Activated T-cell treated with anti-CD3 and anti-CD28 coated beads, Interleukin-2, amount 50 U/mL, for 72 hours (primary cell): Measurements from ENCODE around the gene PTBP1. TPM values are rescaled to one million over a fixed set of nuclear protein-coding genes. Genes with fewer than 3 reads are reported as not detected.
A peak's percentile ranks its signal among the peaks of the same experiment; 100 is the strongest.

Experiments
- ATAC-seq, 2 donors: fragments of 150-1000 bp; cut with Tn5 transposase; replicated peaks in 1 of 2; 2 replicates each; pipeline ENCODE4 v1.10.0; 2021; ENCODE audit warnings: moderate library complexity in 2 of 2, mild to moderate bottlenecking in 1 of 2
- DNase-seq, 2 donors: peaks; one replicate each; pipeline ENCODE4 v3.0.0; 2021 to 2022; ENCODE audit warnings: mixed read lengths in 1 of 2
- H3K27ac Mint-ChIP-seq: one replicate; pipeline ENCODE4 v1.8.0; 2022; ENCODE audit warnings: mild to moderate bottlenecking, moderate library complexity, mixed read lengths
- H3K27me3 Mint-ChIP-seq: one replicate; pipeline ENCODE4 v1.8.0; 2022; ENCODE audit warnings: low read depth, mixed read lengths
- H3K36me3 Mint-ChIP-seq, 2 donors: one replicate each; pipeline ENCODE4 v1.8.0; 2022; ENCODE audit warnings: mixed read lengths in 2 of 2, mild to moderate bottlenecking in 1 of 2; ENCODE audit not compliant: insufficient read depth in 2 of 2
- H3K4me1 Mint-ChIP-seq: one replicate; pipeline ENCODE4 v1.8.0; 2022; ENCODE audit warnings: low read depth, mixed read lengths
- H3K4me3 Mint-ChIP-seq, 2 donors: one replicate each; pipeline ENCODE4 v1.8.0; 2022; ENCODE audit warnings: mild to moderate bottlenecking in 2 of 2, mixed read lengths in 2 of 2, moderate library complexity in 2 of 2
- H3K9me3 Mint-ChIP-seq, 2 donors: one replicate each; pipeline ENCODE4 v1.8.0; 2022; ENCODE audit warnings: mixed read lengths in 2 of 2
- total RNA-seq, 2 donors: library from RNA; stranded (reverse); gene quantifications; one replicate each; pipeline ENCODE4 v1.2.3, GENCODE V29; 2022

PTBP1 gene
- total RNA-seq, 2 donors from 2014 or later = 515 to 611 TPM

GRCh38 chr19:795691-796581 is 1.3 kb upstream of the PTBP1 start:
- ATAC-seq (no peak), DNase-seq (no peak)
- H3K4me1 Mint-ChIP-seq = peaks cover 25% of the 10 kb centered on the region
- H3K36me3 Mint-ChIP-seq = peaks cover 14 to 18% of the 10 kb centered on the region in 2 donors
- no peaks in the 10 kb centered on the region for H3K9me3 Mint-ChIP-seq
- peak overlapping the region; percentile 93 to 97 for H3K4me3 Mint-ChIP-seq
- no peak overlapping the region for H3K27ac Mint-ChIP-seq
- H3K27me3 Mint-ChIP-seq = no peaks in the 10 kb centered on the region

DNA sequence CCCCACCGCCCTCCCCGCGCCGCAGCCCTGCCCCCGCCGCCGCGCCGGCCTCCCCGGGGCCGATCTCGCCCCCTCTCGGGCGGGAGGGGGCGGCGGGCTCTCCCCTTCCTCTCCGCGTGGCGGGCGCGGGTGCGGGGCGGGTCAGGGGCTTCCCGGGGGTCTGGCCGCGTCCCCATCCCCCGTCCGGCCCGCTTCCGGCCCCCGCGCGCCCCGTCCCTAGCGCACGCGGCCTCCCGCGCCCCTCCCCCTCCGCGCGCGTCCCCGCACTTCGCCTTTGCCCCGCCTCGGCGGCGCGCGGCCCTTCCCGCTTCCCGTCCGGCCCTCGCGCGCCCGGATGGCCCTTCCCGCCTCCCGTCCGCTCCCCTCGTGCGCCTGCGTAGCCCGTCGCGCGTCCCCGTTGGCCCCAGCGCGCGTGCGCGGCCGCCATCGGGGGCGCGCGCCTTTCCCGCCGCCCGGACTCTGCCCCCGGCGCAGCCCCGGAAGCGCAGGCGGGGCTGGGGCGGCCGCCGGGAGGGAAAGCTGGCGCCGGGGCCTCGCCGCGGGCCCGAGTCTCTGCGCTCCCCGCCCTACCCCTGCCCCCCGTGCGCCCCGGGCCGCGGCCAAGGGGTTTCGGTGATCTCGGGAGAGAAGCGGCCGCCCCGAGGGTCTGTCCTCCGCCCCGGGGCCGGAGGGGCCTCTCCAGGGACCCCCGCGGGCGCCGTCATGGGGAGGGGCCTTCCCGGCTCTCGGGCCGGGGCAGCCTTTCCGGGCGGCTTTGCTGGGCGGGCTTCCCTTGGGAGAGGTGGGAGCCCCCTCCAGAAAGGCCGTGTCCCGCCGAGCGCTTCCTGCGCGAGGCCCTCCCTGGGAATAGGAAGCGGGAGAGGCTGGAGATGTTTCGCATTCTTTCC is 519 bp downstream of the PTBP1 start:
- Mint-ChIP-seq H3K27ac (peak overlapping the region; percentile 82), H3K4me1 (peaks cover 43% of the 10 kb centered on the region), H3K9me3 (no peaks in the 10 kb centered on the region), H3K36me3 (peaks cover 14 to 28% of the 10 kb centered on the region in 2 donors), H3K27me3 (no peaks in the 10 kb centered on the region), H3K4me3 (peak overlapping the region; percentile 91 to 95)
- ATAC-seq (peak; percentile 42 to 45), DNase-seq (peak; percentile 91 to 95)

DNA sequence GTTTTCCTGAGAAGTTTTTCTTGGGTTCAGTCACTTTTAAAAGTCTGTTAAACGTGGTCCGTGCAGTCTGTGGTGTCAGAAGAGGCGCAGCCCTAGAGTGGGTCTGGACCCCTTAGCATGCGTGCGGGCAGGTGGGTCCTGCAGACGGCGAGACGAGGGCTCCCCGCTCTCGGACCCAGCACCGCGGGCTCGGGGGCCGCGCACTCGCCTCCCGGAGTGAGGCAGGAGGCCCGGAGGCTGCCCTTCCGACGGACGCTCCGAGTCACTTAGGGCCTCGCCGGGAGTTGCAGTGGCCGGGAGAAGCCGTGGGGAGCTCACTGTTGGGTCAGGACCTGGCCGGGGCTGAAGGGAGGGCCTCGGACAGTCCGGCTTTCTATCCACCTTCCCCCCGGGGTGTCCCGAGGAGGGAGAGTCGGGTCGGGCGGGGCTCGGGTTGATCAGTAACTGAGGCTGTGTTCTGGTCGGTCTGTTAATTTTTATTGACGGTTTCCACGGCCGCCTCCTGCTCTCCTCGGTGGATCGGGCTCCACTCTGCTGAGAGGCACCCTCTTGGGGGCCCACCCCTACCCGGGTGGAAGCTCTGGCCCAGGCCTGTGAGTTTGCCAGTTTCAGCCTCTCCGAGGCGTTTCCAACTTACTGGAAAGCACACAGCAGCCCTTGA is 1.3 kb downstream of the PTBP1 start:
- Mint-ChIP-seq H3K36me3 (peaks cover 14 to 32% of the 10 kb centered on the region in 2 donors), H3K9me3 (no peaks in the 10 kb centered on the region), H3K4me3 (peak overlapping the region; percentile 91 to 95), H3K27me3 (no peaks in the 10 kb centered on the region), H3K27ac (peak overlapping the region; percentile 97), H3K4me1 (peaks cover 44% of the 10 kb centered on the region)
- ATAC-seq (no peak), DNase-seq (peak; percentile 21 to 27)

GRCh38 chr19:799076-799881 is 2.0 kb downstream of the PTBP1 start:
- Mint-ChIP-seq H3K36me3 (peaks cover 14 to 35% of the 10 kb centered on the region in 2 donors), H3K9me3 (no peaks in the 10 kb centered on the region), H3K4me3 (peak overlapping the region; percentile 91 to 95), H3K4me1 (peaks cover 44% of the 10 kb centered on the region), H3K27me3 (no peaks in the 10 kb centered on the region), H3K27ac (peak overlapping the region; percentile 97)
- no peak for ATAC-seq
- no peak for DNase-seq

- Mint-ChIP-seq H3K36me3 (peaks cover 17 to 40% of the 10 kb centered on the region in 2 donors), H3K4me1 (peaks cover 44% of the 10 kb centered on the region), H3K4me3 (peak overlapping the region; percentile 91 to 95), H3K9me3 (no peaks in the 10 kb centered on the region), H3K27ac (peak overlapping the region; percentile 97), H3K27me3 (no peaks in the 10 kb centered on the region)
- DNase-seq (no peak), ATAC-seq (no peak)
These were observed 3.2 kb downstream of the PTBP1 start for GRCh38 chr19:800360-801029.

- H3K27ac Mint-ChIP-seq = peak overlapping the region; percentile 87
- peaks cover 44% of the 10 kb centered on the region for H3K4me1 Mint-ChIP-seq
- DNase-seq (no peak), ATAC-seq (no peak)
- peaks cover 17 to 42% of the 10 kb centered on the region in 2 donors for H3K36me3 Mint-ChIP-seq
- peak overlapping the region; percentile 89 to 91 for H3K4me3 Mint-ChIP-seq
- H3K27me3 Mint-ChIP-seq = no peaks in the 10 kb centered on the region
- no peaks in the 10 kb centered on the region for H3K9me3 Mint-ChIP-seq
These were observed 4.0 kb downstream of the PTBP1 start for GRCh38 chr19:801030-801860.

DNA sequence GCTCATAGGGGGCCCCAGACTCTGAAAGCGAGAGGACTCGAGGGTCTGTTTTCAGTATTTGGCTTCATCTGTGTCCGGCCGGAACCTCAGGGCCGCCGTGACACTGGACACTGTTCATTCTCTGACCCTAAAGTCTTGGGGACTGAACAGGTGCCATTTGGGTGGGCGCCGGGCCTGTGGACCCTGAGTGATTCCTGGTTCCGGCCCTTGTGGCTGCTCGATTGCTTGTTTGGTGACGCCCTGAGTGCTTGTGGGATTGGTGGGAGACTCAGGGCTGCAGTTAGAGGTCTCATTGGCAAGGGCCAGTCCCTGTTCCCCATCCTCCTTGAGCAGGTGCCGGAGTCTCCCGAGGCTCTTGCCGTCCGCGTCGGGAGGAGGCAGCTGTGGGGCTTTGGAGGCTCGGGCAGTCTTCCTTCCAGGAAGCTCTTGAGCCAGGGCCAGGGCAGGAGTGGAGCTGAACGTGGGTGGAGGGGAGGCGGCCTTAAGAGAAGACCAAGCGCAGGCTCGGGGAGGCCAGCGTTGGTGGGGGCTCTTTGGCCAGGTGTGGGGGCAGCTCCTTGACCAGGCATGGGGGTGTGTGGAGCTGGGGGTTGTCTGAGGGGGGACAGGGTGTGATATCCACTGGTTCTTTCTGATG is 4.7 kb downstream of the PTBP1 start:
- H3K4me1 Mint-ChIP-seq = peaks cover 39% of the 10 kb centered on the region
- H3K36me3 Mint-ChIP-seq = peaks cover 17 to 47% of the 10 kb centered on the region in 2 donors
- H3K27ac Mint-ChIP-seq = peak overlapping the region; percentile 84
- ATAC-seq = no peak
- H3K27me3 Mint-ChIP-seq = no peaks in the 10 kb centered on the region
- H3K4me3 Mint-ChIP-seq = peak overlapping the region; percentile 89 to 91
- no peaks in the 10 kb centered on the region for H3K9me3 Mint-ChIP-seq
- DNase-seq = no peak

- no peaks in the 10 kb centered on the region for H3K27me3 Mint-ChIP-seq
- H3K27ac Mint-ChIP-seq = peak overlapping the region; percentile 84
- no peaks in the 10 kb centered on the region for H3K9me3 Mint-ChIP-seq
- DNase-seq (no peak), ATAC-seq (no peak)
- peaks cover 44% of the 10 kb centered on the region for H3K4me1 Mint-ChIP-seq
- H3K36me3 Mint-ChIP-seq = peaks cover 22 to 51% of the 10 kb centered on the region in 2 donors
- peak overlapping the region; percentile 49 to 63 for H3K4me3 Mint-ChIP-seq
These were observed 5.3 kb downstream of the PTBP1 start for GRCh38 chr19:802498-803098.

GRCh38 chr19:803099-803561 is 5.9 kb downstream of the PTBP1 start:
- no peaks in the 10 kb centered on the region for H3K9me3 Mint-ChIP-seq
- peaks cover 26 to 55% of the 10 kb centered on the region in 2 donors for H3K36me3 Mint-ChIP-seq
- peaks cover 47% of the 10 kb centered on the region for H3K4me1 Mint-ChIP-seq
- ATAC-seq (no peak), DNase-seq (no peak)
- H3K4me3 Mint-ChIP-seq = peak overlapping the region in 1 of 2 donors; percentile 5
- no peaks in the 10 kb centered on the region for H3K27me3 Mint-ChIP-seq
- H3K27ac Mint-ChIP-seq = peak overlapping the region; percentile 84

DNA sequence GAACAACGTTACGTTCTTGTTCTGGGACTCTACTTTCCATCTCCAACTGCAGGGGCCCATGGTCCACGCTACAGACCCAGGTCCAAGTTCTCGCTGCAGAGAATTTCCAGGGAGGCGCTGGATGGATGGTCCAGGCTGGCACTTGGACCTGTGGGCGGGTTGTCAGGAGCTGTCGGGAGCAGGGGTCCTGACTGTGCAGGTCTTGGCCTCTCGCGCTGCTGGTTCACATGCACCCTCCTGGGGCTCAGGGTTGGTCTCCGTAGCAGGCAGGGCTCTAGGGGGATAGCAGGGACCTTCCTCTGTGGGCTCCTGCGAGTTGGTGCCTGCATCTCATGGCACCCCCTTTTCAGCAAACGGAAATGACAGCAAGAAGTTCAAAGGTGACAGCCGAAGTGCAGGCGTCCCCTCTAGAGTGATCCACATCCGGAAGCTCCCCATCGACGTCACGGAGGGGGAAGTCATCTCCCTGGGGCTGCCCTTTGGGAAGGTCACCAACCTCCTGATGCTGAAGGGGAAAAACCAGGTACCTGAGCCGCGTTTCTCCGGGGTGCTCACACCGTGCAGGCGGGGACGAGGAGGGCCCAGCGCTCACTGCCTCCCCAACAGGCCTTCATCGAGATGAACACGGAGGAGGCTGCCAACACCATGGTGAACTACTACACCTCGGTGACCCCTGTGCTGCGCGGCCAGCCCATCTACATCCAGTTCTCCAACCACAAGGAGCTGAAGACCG is 6.6 kb downstream of the PTBP1 start:
- Mint-ChIP-seq H3K27me3 (no peaks in the 10 kb centered on the region), H3K9me3 (no peaks in the 10 kb centered on the region), H3K36me3 (peaks cover 24 to 55% of the 10 kb centered on the region in 2 donors), H3K4me1 (peaks cover 47% of the 10 kb centered on the region), H3K4me3 (peak overlapping the region in 1 of 2 donors; percentile 5), H3K27ac (peak overlapping the region; percentile 50)
- DNase-seq = no peak
- ATAC-seq = no peak
